Stimulated activated CD8-positive, alpha-beta memory T cell treated with anti-CD3 and anti-CD28 coated beads, Interleukin-4, amount 100 ng/mL, for 48 hours (primary cell): Measurements from ENCODE around the gene HMOX1.

ENCODE experiments used
- DNase-seq: peaks from one replicate; pipeline ENCODE4 v3.0.0-alpha.2; 2020

The HMOX1 gene

GRCh38 chr22:35409783-35410662 is 29.1 kb downstream of the HMOX1 start:
- DNase-seq: peak; percentile 46

- DNase-seq: no peak
Observed at GRCh38 chr22:35410663-35411034, 29.8 kb downstream of the HMOX1 start.

GRCh38 chr22:35411102-35411501 is 30.2 kb downstream of the HMOX1 start:
- DNase-seq: no peak

GRCh38 chr22:35413624-35414023 is 32.7 kb downstream of the HMOX1 start:
- no peak for DNase-seq

GRCh38 chr22:35417606-35418005 is 36.7 kb downstream of the HMOX1 start:
- no peak for DNase-seq

- DNase-seq: no peak
Observed at GRCh38 chr22:35418088-35418487, 37.2 kb downstream of the HMOX1 start.

- DNase-seq: no peak
Observed at GRCh38 chr22:35418731-35419130, 37.8 kb downstream of the HMOX1 start.

GRCh38 chr22:35419756-35420155 is 38.9 kb downstream of the HMOX1 start:
- DNase-seq: no peak

GRCh38 chr22:35421121-35421520 is 40.2 kb downstream of the HMOX1 start:
- no peak for DNase-seq

- DNase-seq: no peak
Observed at GRCh38 chr22:35422145-35422544, 41.2 kb downstream of the HMOX1 start.

- DNase-seq: no peak
Observed at GRCh38 chr22:35422936-35423335, 42.0 kb downstream of the HMOX1 start.

- no peak for DNase-seq
Observed at GRCh38 chr22:35424081-35424480, 43.2 kb downstream of the HMOX1 start.

GRCh38 chr22:35424761-35425160 is 43.9 kb downstream of the HMOX1 start:
- DNase-seq: no peak

- DNase-seq: no peak
Observed at GRCh38 chr22:35425546-35425945, 44.6 kb downstream of the HMOX1 start.

GRCh38 chr22:35425971-35426800 is 45.3 kb downstream of the HMOX1 start:
- DNase-seq: no peak

- no peak for DNase-seq
Observed at GRCh38 chr22:35426801-35427140, 45.9 kb downstream of the HMOX1 start.

GRCh38 chr22:35430897-35431322 is 50.0 kb downstream of the HMOX1 start:
- peak; percentile 82 for DNase-seq

GRCh38 chr22:35431483-35432227 is 50.8 kb downstream of the HMOX1 start:
- DNase-seq: no peak

GRCh38 chr22:35432228-35432905 is 51.5 kb downstream of the HMOX1 start:
- DNase-seq: no peak

- DNase-seq: no peak
Observed at GRCh38 chr22:35434061-35434710, 53.3 kb downstream of the HMOX1 start.

- DNase-seq: no peak
Observed at GRCh38 chr22:35435201-35435740, 54.4 kb downstream of the HMOX1 start.

GRCh38 chr22:35436421-35436820 is 55.5 kb downstream of the HMOX1 start:
- no peak for DNase-seq
